GM13977 (cell line): Measurements from ENCODE around the gene USHBP1.
A peak's percentile ranks its signal among the peaks of the same experiment; 100 is the strongest.

Source experiments
- DNase-seq: peaks from one replicate; pipeline ENCODE4 v3.0.0; 2012; ENCODE audit warnings: low spot score
- CTCF ChIP-seq: IDR thresholded peaks from 2 replicates; pipeline ENCODE4 v1.5.1; 2012; ENCODE audit warnings: mild to moderate bottlenecking, control low read depth; ENCODE audit not compliant: insufficient read depth; ENCODE audit errors: extremely low read depth, missing control alignments
- in situ Hi-C: fragments of 300-500 bp; cut with MboI; formaldehyde crosslinking; loops from one replicate; pipeline ENCODE4 v1.12.0; 2022; ENCODE audit warnings: low sequenced_read_pairs, low pct_unique_long_range_greater_than_20kb, mixed read lengths, inconsistent platforms; ENCODE audit not compliant: unreplicated experiment

Gene USHBP1

GRCh38 chr19:17285415-17286135 lies 21.0 kb upstream of the USHBP1 start:
- in situ Hi-C loops = no loop called here

GRCh38 chr19:17283504-17283996 lies 19.0 kb upstream of the USHBP1 start:
- in situ Hi-C loops = no loop called here
- no peak for TF ChIP-seq CTCF

More at GRCh38 chr19:17285415-17286135, 21.0 kb upstream of the USHBP1 start:
- DNase-seq = no peak
- no peak for TF ChIP-seq CTCF

GRCh38 chr19:17282488-17283125 lies 18.1 kb upstream of the USHBP1 start:
- in situ Hi-C loops = no loop called here
- TF ChIP-seq CTCF = peak; percentile 96
- peak; percentile 91 for DNase-seq

More at GRCh38 chr19:17283504-17283996, 19.0 kb upstream of the USHBP1 start:
- DNase-seq = no peak

DNA sequence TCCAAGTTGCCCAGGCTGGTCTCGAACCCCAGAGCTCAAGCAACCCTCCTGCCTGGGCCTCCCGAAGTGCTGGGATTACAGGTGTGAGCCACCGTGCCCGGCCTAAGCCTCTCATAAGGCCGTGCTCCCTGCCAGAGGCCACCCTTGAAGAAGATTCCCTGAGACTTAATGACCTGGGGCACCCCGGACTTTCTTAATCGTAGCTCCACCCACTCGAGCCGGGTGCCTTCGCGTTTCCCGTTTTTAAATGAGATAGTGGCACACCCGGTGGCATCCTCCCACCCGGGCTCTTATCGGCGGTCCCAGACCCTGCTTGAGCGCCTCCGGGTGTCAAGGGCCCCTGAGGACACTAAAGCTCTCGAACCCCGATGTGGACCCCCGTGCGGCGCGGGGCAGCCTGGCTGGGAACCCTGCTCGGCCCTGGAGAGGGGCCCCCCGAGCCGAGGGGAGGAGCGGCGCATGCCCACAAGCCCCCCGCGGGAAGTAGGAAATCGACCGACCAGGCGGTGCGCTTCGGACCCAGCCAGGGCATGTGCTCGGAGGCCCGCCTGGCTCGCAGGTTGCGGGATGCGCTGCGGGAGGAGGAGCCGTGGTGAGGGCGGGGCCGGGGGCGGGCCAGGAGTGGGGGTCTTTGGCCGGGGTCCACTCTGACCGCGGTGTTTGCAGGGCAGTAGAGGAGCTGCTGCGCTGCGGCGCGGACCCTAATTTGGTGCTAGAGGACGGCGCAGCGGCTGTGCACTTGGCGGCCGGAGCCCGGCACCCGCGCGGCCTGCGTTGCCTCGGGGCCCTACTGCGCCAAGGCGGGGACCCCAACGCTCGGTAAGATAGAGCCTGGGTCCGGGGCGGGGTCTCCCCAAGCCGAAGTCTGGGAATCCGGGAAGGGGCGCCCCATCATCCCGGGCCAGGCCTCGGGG lies 17.1 kb upstream of the USHBP1 start, which contains the start of gene ANKLE1:
Gene ANKLE1 (plus strand): TSS at position 511 of the 914 bp plus-strand sequence. CDS start 20 bp downstream, at position 531.
- TF ChIP-seq CTCF = no peak
- DNase-seq = peak; percentile 84
- in situ Hi-C loops = no loop called here

DNA sequence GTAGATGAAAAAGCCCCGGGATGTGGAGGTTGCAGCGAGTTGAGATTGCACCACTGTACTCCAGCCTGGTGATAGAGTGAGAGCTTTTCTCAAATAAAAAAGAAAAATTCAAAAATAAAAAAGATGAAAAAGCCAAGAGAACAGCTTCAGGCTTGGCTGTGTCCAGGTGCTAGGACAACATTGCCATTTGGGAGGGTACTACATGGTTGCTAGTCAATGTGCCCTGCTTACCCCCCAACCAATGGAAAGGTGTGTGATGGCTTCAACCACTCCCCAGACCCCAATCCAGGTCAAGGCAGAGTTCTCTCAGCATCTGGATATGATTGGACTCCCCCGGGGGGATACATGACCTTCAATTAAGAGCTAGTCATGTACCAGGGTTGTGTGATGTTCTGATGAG lies 14.9 kb upstream of the USHBP1 start:
- in situ Hi-C loops = no loop called here
- TF ChIP-seq CTCF = no peak
- DNase-seq = no peak
